Measurements from ENCODE around the gene P3H3.

The P3H3 gene

GRCh38 chr12:6799147-6799546, 29.1 kb upstream of the P3H3 start:
- no peak for DNase-seq (ENCODE audit: low spot score)

- DNase-seq (ENCODE audit: low spot score), result no peak
These were observed 21.0 kb upstream of the P3H3 start for GRCh38 chr12:6807170-6807569.

GRCh38 chr12:6809056-6809455, 19.2 kb upstream of the P3H3 start:
- no peak for DNase-seq (ENCODE audit: low spot score)

- no peak for DNase-seq (ENCODE audit: low spot score)
These were observed 17.4 kb upstream of the P3H3 start for GRCh38 chr12:6810758-6811157.

GRCh38 chr12:6813363-6813762, 14.8 kb upstream of the P3H3 start:
- no peak for DNase-seq (ENCODE audit: low spot score)

GRCh38 chr12:6816598-6816997, 11.6 kb upstream of the P3H3 start:
- no peak for DNase-seq (ENCODE audit: low spot score)

- no peak for DNase-seq (ENCODE audit: low spot score)
These were observed 11.1 kb upstream of the P3H3 start for GRCh38 chr12:6817098-6817497.

GRCh38 chr12:6817662-6818157, 10.5 kb upstream of the P3H3 start:
- DNase-seq (ENCODE audit: low spot score), result no peak

GRCh38 chr12:6818222-6818621, 10.0 kb upstream of the P3H3 start:
- DNase-seq (ENCODE audit: low spot score), result peak; percentile 73

- DNase-seq (ENCODE audit: low spot score), result no peak
These were observed 9.6 kb upstream of the P3H3 start for GRCh38 chr12:6818645-6819044.

GRCh38 chr12:6819106-6820030, 8.8 kb upstream of the P3H3 start:
- no peak for DNase-seq (ENCODE audit: low spot score)

- DNase-seq (ENCODE audit: low spot score), result no peak
These were observed 8.0 kb upstream of the P3H3 start for GRCh38 chr12:6820166-6820565.

GRCh38 chr12:6821591-6822425, 6.4 kb upstream of the P3H3 start, which contains the start of gene GPR162:
GPR162 (plus strand) TSS chr12:6821821; CDS start chr12:6823899, 2,078 bp downstream.
- peak; percentile 87 for DNase-seq (ENCODE audit: low spot score)

- DNase-seq (ENCODE audit: low spot score), result no peak
These were observed 5.6 kb upstream of the P3H3 start for GRCh38 chr12:6822426-6823135.

- DNase-seq (ENCODE audit: low spot score), result no peak
These were observed 4.8 kb upstream of the P3H3 start for GRCh38 chr12:6823182-6824084.

GRCh38 chr12:6824085-6824775, 4.0 kb upstream of the P3H3 start:
- no peak for DNase-seq (ENCODE audit: low spot score)

- DNase-seq (ENCODE audit: low spot score), result no peak
These were observed 3.3 kb upstream of the P3H3 start for GRCh38 chr12:6824901-6825381.

- peak; percentile 85 for DNase-seq (ENCODE audit: low spot score)
These were observed 2.6 kb upstream of the P3H3 start for GRCh38 chr12:6825398-6826124.

GRCh38 chr12:6826125-6826733, 2.0 kb upstream of the P3H3 start:
- DNase-seq (ENCODE audit: low spot score), result no peak

Data from iPS-NIHi11 (cell line).